H1 (cell line): ENCODE results near the gene RPS6KB2. TPM values are rescaled to one million over a fixed set of nuclear protein-coding genes. Genes with fewer than 3 reads are reported as not detected.
A peak's percentile ranks its signal among the peaks of the same experiment; 100 is the strongest.

Experiments used
- CTCF ChIA-PET: fragments of 300-600 bp; sonication (Branson Sonifier 250); formaldehyde crosslinking; loops from one replicate; lab custom pipeline; 2021; ENCODE audit not compliant: partially characterized antibody; lab: Charles Lee
- POLR2A ChIA-PET: fragments of 300-600 bp; sonication (Branson Sonifier 250); formaldehyde crosslinking; loops from one replicate; lab custom pipeline; 2021; ENCODE audit warnings: inconsistent platforms; ENCODE audit not compliant: partially characterized antibody; lab: Charles Lee
- DNase-seq, 2 experiments: peaks; one replicate each; pipeline versions ENCODE4 v3.0.0 to v3.0.0-alpha.2; 2010 to 2022; ENCODE audit warnings: low spot score in 2 of 2, low read depth in 1 of 2, mixed read lengths in 1 of 2
- FAIRE-seq: peaks from 2 replicates; lab custom pipeline; 2011; peaks lifted over from hg19 to GRCh38; lab: Jason Lieb, UNC
- H2AFZ ChIP-seq: 2 replicates; pipeline ENCODE4 v1.8.1; 2012; ENCODE audit warnings: low read length, inconsistent platforms
- H2AK5ac ChIP-seq: 2 replicates; pipeline ENCODE4 v1.6.1; 2013; ENCODE audit warnings: low read depth, low read length
- H2BK120ac ChIP-seq: replicated peaks from 2 replicates; pipeline ENCODE3; 2013; ENCODE audit warnings: low read depth, low read length, inconsistent platforms
- H2BK12ac ChIP-seq: 2 replicates; pipeline ENCODE4 v1.6.1; 2013; ENCODE audit warnings: low read depth, low read length
- H2BK15ac ChIP-seq: 2 replicates; pipeline ENCODE4 v1.6.1; 2013; ENCODE audit warnings: low read length
- H2BK20ac ChIP-seq: 2 replicates; pipeline ENCODE4 v1.6.1; 2013; ENCODE audit warnings: low read length
- H2BK5ac ChIP-seq: 2 replicates; pipeline ENCODE4 v1.6.1; 2013; ENCODE audit warnings: low read depth, low read length
- H3K14ac ChIP-seq: 2 replicates; pipeline ENCODE4 v1.6.1; 2013; ENCODE audit warnings: inconsistent platforms; ENCODE audit not compliant: insufficient read length
- H3K18ac ChIP-seq: 2 replicates; pipeline ENCODE4 v1.6.1; 2013; ENCODE audit warnings: low read length; ENCODE audit errors: extremely low read depth
- H3K23ac ChIP-seq: 2 replicates; pipeline ENCODE4 v1.6.1; 2013; ENCODE audit warnings: inconsistent platforms; ENCODE audit not compliant: insufficient read length
- H3K23me2 ChIP-seq: 2 replicates; pipeline ENCODE4 v1.6.1; 2013; ENCODE audit warnings: low read depth, low read length
- H3K27ac ChIP-seq: 2 replicates; pipeline ENCODE4 v1.6.1; 2011; ENCODE audit warnings: low read depth, low read length, inconsistent platforms
- H3K27me3 ChIP-seq, 4 experiments: replicated peaks in 1 of 4; 1 replicate in 1 of 4; 2 replicates in 3 of 4; pipeline versions ENCODE4 v1.6.1 to v1.8.1; 2011 to 2013; ENCODE audit warnings: low read length in 3 of 4, mild to moderate bottlenecking in 3 of 4, inconsistent platforms in 2 of 4, mixed read lengths in 2 of 4, moderate library complexity in 1 of 4; ENCODE audit not compliant: control insufficient read depth in 3 of 4, insufficient read depth in 3 of 4; ENCODE audit errors: extremely low read depth in 1 of 4
- H3K36me3 ChIP-seq, 4 experiments: 2 replicates each; pipeline versions ENCODE4 v1.6.1 to v1.8.1; 2011 to 2013; ENCODE audit warnings: mild to moderate bottlenecking in 4 of 4, low read length in 3 of 4, moderate library complexity in 2 of 4, control low read depth in 1 of 4, inconsistent platforms in 1 of 4; ENCODE audit not compliant: insufficient read depth in 4 of 4, control insufficient read depth in 2 of 4
- H3K4ac ChIP-seq: replicated peaks from 2 replicates; pipeline ENCODE3; 2013; ENCODE audit warnings: low read length, low read depth, mixed read lengths, inconsistent platforms; ENCODE audit not compliant: insufficient read length
- H3K4me1 ChIP-seq, 4 experiments: replicated peaks in 1 of 4; 1 replicate in 1 of 4; 2 replicates in 3 of 4; pipeline versions ENCODE4 v1.6.1 to v1.8.1; 2011 to 2013; ENCODE audit warnings: low read length in 3 of 4, inconsistent platforms in 2 of 4, mixed read lengths in 1 of 4; ENCODE audit not compliant: insufficient read depth in 4 of 4, control insufficient read depth in 3 of 4
- H3K4me2 ChIP-seq, 2 experiments: 2 replicates each; pipeline versions ENCODE4 v1.6.1 to v1.8.1; 2011 to 2013; ENCODE audit warnings: low read depth in 2 of 2, low read length in 2 of 2, control low read depth in 1 of 2, inconsistent platforms in 1 of 2, mild to moderate bottlenecking in 1 of 2; ENCODE audit not compliant: insufficient read depth in 1 of 2
- H3K4me3 ChIP-seq, 4 experiments: fragments of 200-600, 300-600 bp in 1 of 4; sonication (generic), shearing (Covaris generic), sonication (Bioruptor Twin) in 1 of 4; 2 replicates each; pipeline versions ENCODE4 v1.5.1 to v1.8.1; 2011 to 2016; ENCODE audit warnings: low read length in 4 of 4, low read depth in 3 of 4, control low read depth in 2 of 4, inconsistent platforms in 2 of 4, mild to moderate bottlenecking in 2 of 4, mixed read lengths in 1 of 4, moderate library complexity in 1 of 4; ENCODE audit not compliant: insufficient read depth in 2 of 4; ENCODE audit errors: extremely low read depth in 1 of 4
- H3K56ac ChIP-seq: replicated peaks from 2 replicates; pipeline ENCODE3; 2013; ENCODE audit warnings: low read depth, mild to moderate bottlenecking, mixed read lengths, low read length, inconsistent platforms; ENCODE audit not compliant: insufficient read length
- H3K79me1 ChIP-seq: 2 replicates; pipeline ENCODE4 v1.6.1; 2013; ENCODE audit warnings: low read depth, low read length, control low read depth
- H3K79me2 ChIP-seq, 2 experiments: 2 replicates each; pipeline versions ENCODE4 v1.6.1 to v1.8.1; 2012 to 2013; ENCODE audit warnings: low read length in 2 of 2, mild to moderate bottlenecking in 2 of 2, inconsistent platforms in 1 of 2; ENCODE audit not compliant: insufficient read depth in 2 of 2, control insufficient read depth in 1 of 2
- H3K9ac ChIP-seq, 4 experiments: replicated peaks in 1 of 4; 1 replicate in 1 of 4; 2 replicates in 3 of 4; pipeline versions ENCODE4 v1.6.1 to v1.8.1; 2011 to 2013; ENCODE audit warnings: low read depth in 3 of 4, low read length in 3 of 4, control low read depth in 2 of 4, mild to moderate bottlenecking in 2 of 4, moderate library complexity in 2 of 4, inconsistent platforms in 1 of 4; ENCODE audit errors: extremely low read depth in 1 of 4
- H3K9me3 ChIP-seq, 2 experiments: 2 replicates each; pipeline versions ENCODE4 v1.6.1 to v1.8.1; 2012 to 2013; ENCODE audit warnings: mild to moderate bottlenecking in 2 of 2, moderate library complexity in 2 of 2, control low read depth in 1 of 2, inconsistent platforms in 1 of 2, low read depth in 1 of 2, low read length in 1 of 2, mixed read lengths in 1 of 2; ENCODE audit not compliant: insufficient read depth in 2 of 2
- H4K20me1 ChIP-seq, 2 experiments: replicated peaks in 1 of 2; 2 replicates each; pipeline versions ENCODE3 to v1.8.1; 2011 to 2013; ENCODE audit warnings: inconsistent platforms in 2 of 2, low read length in 2 of 2, mild to moderate bottlenecking in 1 of 2; ENCODE audit not compliant: insufficient read depth in 2 of 2, control insufficient read depth in 1 of 2
- H4K5ac ChIP-seq: 2 replicates; pipeline ENCODE4 v1.6.1; 2013; ENCODE audit warnings: low read length, low read depth, mixed read lengths, inconsistent platforms; ENCODE audit not compliant: insufficient read length
- H4K8ac ChIP-seq: 2 replicates; pipeline ENCODE4 v1.8.0; 2013; ENCODE audit warnings: mild to moderate bottlenecking, moderate library complexity, low read length, inconsistent platforms; ENCODE audit not compliant: insufficient read depth; ENCODE audit errors: extremely low read depth
- H4K91ac ChIP-seq: replicated peaks from 2 replicates; pipeline ENCODE3; 2013; ENCODE audit warnings: low read length, mixed read lengths, inconsistent platforms; ENCODE audit not compliant: insufficient read length
- CTBP2 ChIP-seq: IDR thresholded peaks from 2 replicates; pipeline ENCODE4 v1.7.0; 2011; ENCODE audit warnings: borderline replicate concordance, mild to moderate bottlenecking, moderate library complexity, mixed read lengths, low read length; ENCODE audit not compliant: insufficient read depth, insufficient read length
- KDM1A ChIP-seq: fragments of 200-600, 300-600 bp; sonication (generic); IDR thresholded peaks from 2 replicates; pipeline ENCODE4 v1.7.1; 2016; ENCODE audit warnings: mild to moderate bottlenecking, low read length, borderline replicate concordance
- KDM4A ChIP-seq: IDR thresholded peaks from one replicate; pipeline ENCODE4 v1.7.1; 2012; ENCODE audit warnings: low read depth, mild to moderate bottlenecking, moderate library complexity, low read length, inconsistent platforms; ENCODE audit not compliant: severe bottlenecking
- POU5F1 ChIP-seq: IDR thresholded peaks from 2 replicates; pipeline ENCODE4 v1.6.1; 2011; ENCODE audit warnings: low read depth, mild to moderate bottlenecking, low read length, moderate library complexity
- RNF2 ChIP-seq: fragments of 200-900, 300-1000 bp; sonication (generic); IDR thresholded peaks from 2 replicates; pipeline ENCODE4 v1.7.1; 2016; ENCODE audit warnings: borderline replicate concordance, low read depth, mild to moderate bottlenecking, antibody characterized with exemption, low read length; ENCODE audit not compliant: poor library complexity, severe bottlenecking; ENCODE audit errors: missing control alignments
- SP4 ChIP-seq: IDR thresholded peaks from 2 replicates; pipeline ENCODE4 v1.6.1; 2012; ENCODE audit warnings: low read length, inconsistent platforms
- WGBS, 2 experiments: shearing (Covaris generic) in 1 of 2; methylation state at CpG; one replicate each; pipeline versions ENCODE4 v1.1.6 to v1.1.7; 2013 to 2015; ENCODE audit warnings: low lambda C conversion rate in 2 of 2, mixed read lengths in 2 of 2, inconsistent platforms in 1 of 2, low coverage in 1 of 2, missing lambda C conversion rate in 1 of 2; ENCODE audit not compliant: insufficient replicate concordance in 2 of 2, insufficient coverage in 1 of 2, insufficient read length in 1 of 2; ENCODE audit errors: extremely low coverage in 1 of 2, missing lambda C conversion rate in 1 of 2; 5-methylcytosine and 5-hydroxymethylcytosine counted together
- polyA plus RNA-seq, 7 experiments: library from polyadenylated mRNA; depleted of rRNA in 3 of 7; stranded (reverse) in 5 of 7; unstranded in 2 of 7; fragments of >200 nt in 5 of 7; fragments of 200-250 nt in 2 of 7; gene quantifications; 1 replicate in 5 of 7; 2 replicates in 1 of 7; 4 replicates in 1 of 7; pipeline versions ENCODE4 v1.2.1 to v1.2.3, GENCODE V29; 2011 to 2013; ENCODE audit warnings: missing spikeins in 2 of 7, mixed read lengths in 2 of 7
- total RNA-seq: library from RNA; stranded (reverse); fragmentation: NEBNext Ultra II Directional; extraction: Animal tissue kit (Norgen Biotek cat#: 25700); gene quantifications from 2 replicates; pipeline ENCODE4 v1.2.1, GENCODE V29; 2021

The RPS6KB2 gene
- total and polyA plus RNA-seq, 2 of the 8 experiments (the other 6 are each of a cell fraction or from before 2014, with no cell fraction given) = 41.0 to 47.1 TPM

GRCh38 chr11:67435031-67435726, 6.9 kb downstream of the RPS6KB2 start:
- H2AK5ac ChIP-seq = no peak overlapping the region
- no peak overlapping the region for H2AFZ ChIP-seq
- no peak overlapping the region for H3K4ac ChIP-seq
- H3K27me3 ChIP-seq = no peaks in the 10 kb centered on the region
- POLR2A ChIA-PET = interaction anchor here (1.0 to 12.5 kb wide), 8 partner anchors 10 to 43 kb away, joined by 3 to 104 read pairs (median 6); partner anchors contain the start of genes CARNS1, GPR152, PPP1CA and RAD9A
- H3K4me2 ChIP-seq = no peak overlapping the region
- CTCF ChIA-PET = interaction anchor here (0.6 to 1.8 kb wide), 3 partner anchors 43 to 58 kb away, joined by 3 to 5 read pairs (median 3); no protein-coding TSS in a partner anchor
- H2BK5ac ChIP-seq = peak overlapping the region; percentile 87
- H2BK20ac ChIP-seq = no peak overlapping the region
- no peak overlapping the region for H3K56ac ChIP-seq
- H4K91ac ChIP-seq = no peak overlapping the region
- H4K20me1 ChIP-seq = peaks cover 0 to 20% of the 10 kb centered on the region in 2 experiments
- peak overlapping the region; percentile 80; the same call in 1 of the 2 replicates for H3K27ac ChIP-seq
- no peak overlapping the region for H3K14ac ChIP-seq
- peaks cover 6 to 29% (median 15%) of the 10 kb centered on the region in 4 experiments; a peak in 7 of 8 replicates for H3K36me3 ChIP-seq
- no peak for FAIRE-seq
- H3K79me1 ChIP-seq = no peaks in the 10 kb centered on the region
- no peaks in the 10 kb centered on the region for H3K23me2 ChIP-seq
- H3K9ac ChIP-seq = 0 out of 7 replicates have a peak overlapping the region, but pooled peaks of 1 of the 4 experiments have one; percentile 22
- no peaks in the 10 kb centered on the region for H3K79me2 ChIP-seq
- no peak overlapping the region for H3K18ac ChIP-seq
- H3K9me3 ChIP-seq = no peaks in the 10 kb centered on the region
- H4K8ac ChIP-seq = peak overlapping the region; percentile 51; the same call in 1 of the 2 replicates
- H2BK15ac ChIP-seq = no peak overlapping the region; the same call in 1 of the 2 replicates
- H3K4me3 ChIP-seq = no peak overlapping the region
- DNase-seq = no peak
- H3K4me1 ChIP-seq = peaks cover 0 to 17% (median 14%) of the 10 kb centered on the region in 4 experiments; a peak in 6 of 7 replicates
- H2BK12ac ChIP-seq = peak overlapping the region; percentile 87; the same call in 1 of the 2 replicates
- no peak overlapping the region for H2BK120ac ChIP-seq
- WGBS, 2 experiments = 91% methylated on average over 13 of the region's 26 CpGs; no CpG with 5 or more reads in 1 of the 2 experiments
- no peak overlapping the region for H3K23ac ChIP-seq
- no peak overlapping the region for H4K5ac ChIP-seq
- TF ChIP-seq SP4 = no peak
- no peak for TF ChIP-seq RNF2
- TF ChIP-seq KDM4A = no peak
- no peak for TF ChIP-seq POU5F1
- TF ChIP-seq KDM1A = no peak
- TF ChIP-seq CTBP2 = no peak
